Measurements from ENCODE around the gene HES4. TPM values are rescaled to one million over a fixed set of nuclear protein-coding genes. Genes with fewer than 3 reads are reported as not detected.

Gene HES4
- total and polyA plus RNA-seq, 2 donors (not counting 3 experiments of a cell fraction or from before 2014, with no cell fraction given), result 30.5 to 37.6 TPM

- CTCF ChIA-PET, result interaction anchor here (0.9 to 2.2 kb wide), 4 partner anchors 17 to 40 kb away, joined by 3 to 6 read pairs (median 3); no protein-coding TSS in a partner anchor
- no peak for DNase-seq (ENCODE audit: low read depth, low spot score)
- Histone ChIP-seq H3K4me1 (ENCODE audit: control insufficient read depth, extremely low read depth, insufficient read depth, low read length) (peaks cover 16% of the 10 kb centered on the region), H3K9ac (replicated peaks; ENCODE audit: extremely low read depth, insufficient read depth, low read length) (no peak overlapping the region), H3K9me1 (replicated peaks; ENCODE audit: control insufficient read depth, extremely low read depth, insufficient read depth, low read length) (no peaks in the 10 kb centered on the region), H2AFZ (ENCODE audit: low read depth, low read length) (no peak overlapping the region), H3K27ac (ENCODE audit: insufficient read depth, low read depth, low read length) (no peak overlapping the region), H3K4me2 (ENCODE audit: insufficient read depth, low read length) (no peak overlapping the region), H3K9me3 (replicated peaks; ENCODE audit: control insufficient read depth, insufficient read depth, low read length) (no peaks in the 10 kb centered on the region), H3K79me2 (ENCODE audit: control insufficient read depth, insufficient read depth, low read length) (no peaks in the 10 kb centered on the region), H3K27me3 (ENCODE audit: control insufficient read depth in 2 of 2, insufficient read depth in 2 of 2, low read length in 2 of 2) (no peaks in the 10 kb centered on the region), H3K36me3 (ENCODE audit: control insufficient read depth in 2 of 2, extremely low read depth in 1 of 2, insufficient read depth in 2 of 2, low read length in 2 of 2) (no peaks in the 10 kb centered on the region), H4K20me1 (replicated peaks; ENCODE audit: control insufficient read depth, extremely low read depth, insufficient read depth, low read length) (no peaks in the 10 kb centered on the region), H3K4me3 (replicated peaks in 1 of 3; ENCODE audit: insufficient read depth in 1 of 3, low read depth in 1 of 3, low read length in 3 of 3) (no peak overlapping the region)
- no TSS peak for BruUV-seq (replicated peaks)
- dilution Hi-C loops (cut with MboI; ENCODE audit: extremely low pct_ligation_motif_present, low sequenced_read_pairs) (no loop called here), intact Hi-C loops (cut with micrococcal nuclease) (no loop called here)
- POLR2A ChIA-PET, result no interaction called here
- FAIRE-seq, result no peak
- TF ChIP-seq JUN (IDR thresholded peaks at IDR 0.05; ENCODE audit: borderline replicate concordance, insufficient read depth, insufficient read length, low read depth), result no peak
- no peak for TF ChIP-seq POLR2A (IDR thresholded peaks at IDR 0.05; ENCODE audit: low read depth, low read length)
- TF ChIP-seq EZH2 (IDR thresholded peaks at IDR 0.05; ENCODE audit: borderline replicate concordance, low read depth, low read length, severe bottlenecking), result no peak
- TF ChIP-seq FOS (IDR thresholded peaks at IDR 0.05; ENCODE audit: borderline replicate concordance, insufficient read depth, low read length), result no peak
- TF ChIP-seq GATA2 (IDR thresholded peaks at IDR 0.05; ENCODE audit: insufficient read depth, insufficient read length, low read depth, low read length), result no peak
- TF ChIP-seq POLR2AphosphoS5 (IDR thresholded peaks at IDR 0.05; ENCODE audit: insufficient read depth, low read depth, low read length), result no peak
- TF ChIP-seq MYC (IDR thresholded peaks at IDR 0.05; ENCODE audit: low read depth, low read length), result no peak
- no peak for TF ChIP-seq MAX (IDR thresholded peaks at IDR 0.05; ENCODE audit: insufficient read depth, insufficient read length)
- no peak for TF ChIP-seq CTCF (IDR thresholded peaks at IDR 0.05; ENCODE audit: extremely low read depth in 1 of 2, insufficient read depth in 1 of 2, low read depth in 1 of 2, low read length in 2 of 2)
These were observed 23.8 kb upstream of the HES4 start for GRCh38 chr1:1023700-1024099.
